ES-I3 (cell line): ENCODE measurements around the gene CHRM4.
"Not testable (repeated sequence)": the region's sequence is repeated elsewhere in the genome, so short reads cannot be mapped to it uniquely, and the experiment has no call there.

Experiments
- H3K36me3 ChIP-seq: 2 replicates; pipeline ENCODE4 v1.6.1; 2013; ENCODE audit warnings: mild to moderate bottlenecking, low read length, control low read depth, moderate library complexity; ENCODE audit not compliant: insufficient read depth
- H3K4me1 ChIP-seq: 2 replicates; pipeline ENCODE4 v1.6.1; 2013; ENCODE audit warnings: mild to moderate bottlenecking, control low read depth, low read length; ENCODE audit not compliant: insufficient read depth
- H3K9ac ChIP-seq: 2 replicates; pipeline ENCODE4 v1.6.1; 2013; ENCODE audit warnings: low read depth, mild to moderate bottlenecking, low read length, moderate library complexity
- H3K9me3 ChIP-seq: 2 replicates; pipeline ENCODE4 v1.6.1; 2013; ENCODE audit warnings: mild to moderate bottlenecking, low read length, moderate library complexity; ENCODE audit not compliant: control insufficient read depth, insufficient read depth

Gene CHRM4

DNA sequence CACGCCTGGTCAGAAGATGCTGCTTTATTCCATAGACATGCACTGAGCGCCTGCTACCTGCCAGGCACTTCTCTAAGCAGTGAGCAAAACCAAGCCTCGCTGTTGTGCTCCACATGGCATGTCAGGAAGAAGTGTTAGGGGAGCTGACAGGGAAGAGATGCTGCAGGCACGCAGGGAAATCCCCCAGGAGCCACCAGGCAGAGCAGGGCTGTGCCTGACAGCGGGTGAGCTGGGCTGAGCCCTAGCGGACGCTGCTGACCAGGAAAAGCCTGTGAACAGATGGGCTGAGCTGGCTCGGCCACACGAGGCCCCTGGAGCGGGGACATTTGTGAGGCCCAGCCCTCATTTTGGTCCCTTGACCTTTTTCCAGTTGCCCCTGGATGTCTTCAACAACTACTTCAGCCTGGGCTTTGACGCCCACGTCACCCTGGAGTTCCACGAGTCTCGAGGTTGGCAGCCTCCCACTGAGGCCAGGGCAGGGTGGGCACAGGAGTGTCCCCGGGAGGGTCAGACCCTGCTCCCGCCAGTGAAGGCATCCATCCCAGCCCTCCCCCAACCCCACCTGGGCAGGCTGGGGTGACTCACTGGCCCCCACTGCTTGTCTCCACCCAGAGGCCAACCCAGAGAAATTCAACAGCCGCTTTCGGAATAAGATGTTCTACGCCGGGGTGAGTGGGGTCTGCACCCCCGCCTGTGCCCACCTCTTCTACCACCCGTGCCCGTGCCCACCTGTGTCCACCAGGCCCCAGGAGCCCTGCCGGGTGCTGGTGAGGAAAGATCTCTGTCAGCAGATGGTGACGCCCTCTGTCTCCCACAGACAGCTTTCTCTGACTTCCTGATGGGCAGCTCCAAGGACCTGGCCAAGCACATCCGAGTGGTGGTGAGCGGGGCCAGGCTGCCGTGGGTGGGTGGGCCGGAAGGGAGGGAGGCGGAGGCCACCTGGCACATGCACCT lies 17.5 kb downstream of the CHRM4 start:
- Histone ChIP-seq H3K36me3 (peaks cover 7% of the 10 kb centered on the region), H3K9me3 (no peaks in the 10 kb centered on the region), H3K4me1 (peaks cover 9% of the 10 kb centered on the region; the same call in 1 of the 2 replicates), H3K9ac (no peak overlapping the region)

DNA sequence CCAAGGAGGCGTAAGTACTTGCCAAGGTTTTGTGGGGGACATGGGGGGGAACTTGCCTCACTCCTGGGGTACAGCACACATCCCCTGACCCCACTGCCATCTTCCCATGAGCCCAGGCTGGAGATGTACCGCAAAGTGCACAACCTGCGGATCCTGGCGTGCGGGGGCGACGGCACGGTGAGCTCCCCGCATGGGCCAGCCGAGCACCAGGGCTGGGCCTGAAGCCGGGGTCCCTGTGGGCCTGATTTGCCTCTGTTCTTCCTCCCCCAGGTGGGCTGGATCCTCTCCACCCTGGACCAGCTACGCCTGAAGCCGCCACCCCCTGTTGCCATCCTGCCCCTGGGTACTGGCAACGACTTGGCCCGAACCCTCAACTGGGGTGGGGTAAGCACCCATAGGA lies 19.1 kb downstream of the CHRM4 start:
- H3K36me3 ChIP-seq, H3K9me3 ChIP-seq: not testable (repeated sequence)

DNA sequence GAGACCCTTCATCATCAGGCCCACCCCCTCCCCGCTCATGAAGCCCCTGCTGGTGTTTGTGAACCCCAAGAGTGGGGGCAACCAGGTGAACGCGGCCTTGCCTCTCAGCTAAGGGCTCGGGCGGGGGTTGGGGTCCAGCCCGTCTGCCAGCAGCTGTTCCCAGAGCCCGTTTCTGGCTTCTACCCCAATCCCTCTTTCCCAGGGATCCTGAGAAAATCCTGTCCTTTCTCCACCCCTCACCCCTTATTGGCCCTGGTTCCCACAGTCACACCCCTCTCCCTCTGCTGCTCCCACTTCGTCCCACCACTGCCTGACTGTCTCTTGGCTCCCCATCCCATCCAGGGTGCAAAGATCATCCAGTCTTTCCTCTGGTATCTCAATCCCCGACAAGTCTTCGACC lies 19.5 kb downstream of the CHRM4 start:
- no peak overlapping the region for H3K9ac ChIP-seq
- no peaks in the 10 kb centered on the region for H3K9me3 ChIP-seq
- peaks cover 3% of the 10 kb centered on the region; the same call in 1 of the 2 replicates for H3K36me3 ChIP-seq
- H3K4me1 ChIP-seq = peaks cover 8% of the 10 kb centered on the region; the same call in 1 of the 2 replicates

More for the DNA sequence above, 19.1 kb downstream of the CHRM4 start:
- not testable (repeated sequence) for H3K4me1 ChIP-seq, H3K9ac ChIP-seq

DNA sequence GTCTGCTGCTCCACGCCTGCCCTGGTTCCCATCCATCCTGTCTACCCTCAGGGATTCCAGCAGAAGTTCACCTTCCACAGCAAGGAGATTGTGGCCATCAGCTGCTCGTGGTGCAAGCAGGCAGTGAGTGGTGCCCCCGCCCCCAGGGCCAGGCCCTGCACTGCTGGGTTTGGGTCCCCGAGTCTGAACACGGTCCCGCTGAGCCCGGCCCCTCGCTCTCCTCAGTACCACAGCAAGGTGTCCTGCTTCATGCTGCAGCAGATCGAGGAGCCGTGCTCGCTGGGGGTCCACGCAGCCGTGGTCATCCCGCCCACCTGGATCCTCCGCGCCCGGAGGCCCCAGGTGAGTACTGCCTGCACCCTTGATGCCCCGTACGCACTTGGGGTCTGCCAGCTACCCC lies 20.3 kb downstream of the CHRM4 start:
- H3K9ac ChIP-seq = not testable (repeated sequence)

DNA sequence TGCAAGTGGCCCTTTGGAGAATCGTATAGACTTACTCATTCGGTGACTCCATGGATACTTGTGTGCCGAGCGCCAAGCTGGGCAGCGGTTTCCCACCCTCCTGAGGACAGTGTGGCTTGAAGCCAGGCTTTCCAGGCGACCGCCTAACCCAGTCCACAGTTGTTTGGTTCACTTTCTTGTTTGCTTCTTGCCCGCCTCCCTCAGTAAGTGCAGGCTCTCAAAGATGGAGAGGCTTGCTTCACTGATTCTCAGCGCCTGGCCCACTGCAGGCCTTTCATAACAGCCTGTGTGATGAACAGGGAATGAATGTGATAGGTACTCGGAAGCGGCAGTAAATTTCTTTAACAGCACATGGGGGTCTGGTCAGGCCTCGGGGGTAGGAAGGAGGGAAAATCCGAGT lies 21.3 kb downstream of the CHRM4 start:
- peaks cover 8% of the 10 kb centered on the region; the same call in 1 of the 2 replicates for H3K4me1 ChIP-seq
- no peak overlapping the region for H3K9ac ChIP-seq
- peaks cover 3% of the 10 kb centered on the region; the same call in 1 of the 2 replicates for H3K36me3 ChIP-seq
- H3K9me3 ChIP-seq = no peaks in the 10 kb centered on the region

More for the DNA sequence above, 20.3 kb downstream of the CHRM4 start:
- H3K4me1 ChIP-seq, H3K9me3 ChIP-seq, H3K36me3 ChIP-seq: not testable (repeated sequence)

DNA sequence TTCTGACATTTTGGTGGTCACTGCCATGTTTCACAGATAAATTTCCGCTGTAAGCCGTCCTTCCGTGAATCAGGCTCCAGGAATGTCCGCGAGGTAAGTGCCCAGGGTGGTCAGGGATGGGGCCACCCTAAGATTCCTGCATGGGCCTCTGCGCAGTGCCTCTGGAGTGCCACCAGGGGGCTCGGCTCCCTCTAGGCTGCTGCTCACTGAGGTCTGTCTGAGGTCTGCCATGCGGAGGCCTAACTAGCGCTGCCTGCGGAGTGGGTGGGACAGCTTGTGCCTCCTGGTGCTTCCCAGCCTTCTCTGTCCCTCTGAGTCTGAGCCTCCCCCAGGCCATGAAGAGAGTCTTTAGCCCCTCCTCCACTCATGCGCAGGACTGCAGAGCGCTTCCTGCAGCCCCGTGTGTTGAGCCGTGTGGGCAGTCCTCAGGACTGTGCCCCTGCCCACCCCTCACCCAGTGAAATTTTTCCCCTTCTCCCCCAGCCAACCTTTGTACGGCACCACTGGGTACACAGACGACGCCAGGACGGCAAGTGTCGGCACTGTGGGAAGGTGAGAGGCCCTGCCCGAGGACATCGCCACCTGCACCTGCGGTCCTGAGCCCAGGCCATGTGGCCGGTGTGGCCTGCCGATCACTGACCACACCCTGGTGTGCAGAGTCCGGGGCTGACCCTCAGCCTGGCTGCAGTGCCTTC lies 22.0 kb downstream of the CHRM4 start:
- H3K9me3 ChIP-seq = no peaks in the 10 kb centered on the region
- no peaks in the 10 kb centered on the region; the same call in 1 of the 2 replicates for H3K36me3 ChIP-seq
- H3K9ac ChIP-seq = no peak overlapping the region
- peaks cover 8% of the 10 kb centered on the region; the same call in 1 of the 2 replicates for H3K4me1 ChIP-seq

DNA sequence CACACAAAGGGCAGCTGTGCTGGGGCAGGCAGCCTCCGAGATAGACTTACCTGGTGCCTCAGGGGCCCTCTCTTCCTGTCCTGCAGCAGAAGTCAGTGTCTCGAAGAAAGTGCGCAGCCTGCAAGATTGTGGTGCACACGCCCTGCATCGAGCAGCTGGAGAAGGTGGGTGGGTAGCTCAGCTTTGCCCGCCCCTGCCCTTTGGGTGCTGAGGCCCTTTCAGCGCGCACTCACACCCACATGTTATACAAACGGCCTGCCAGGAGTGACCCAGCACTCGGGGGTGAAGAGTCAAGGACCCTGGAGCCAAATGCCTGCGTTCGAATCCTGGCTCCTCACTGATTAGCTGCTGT lies 23.7 kb downstream of the CHRM4 start:
- no peaks in the 10 kb centered on the region for H3K9me3 ChIP-seq
- no peak overlapping the region for H3K9ac ChIP-seq
- H3K36me3 ChIP-seq = no peaks in the 10 kb centered on the region; the same call in 1 of the 2 replicates
- H3K4me1 ChIP-seq = peaks cover 11% of the 10 kb centered on the region; the same call in 1 of the 2 replicates

DNA sequence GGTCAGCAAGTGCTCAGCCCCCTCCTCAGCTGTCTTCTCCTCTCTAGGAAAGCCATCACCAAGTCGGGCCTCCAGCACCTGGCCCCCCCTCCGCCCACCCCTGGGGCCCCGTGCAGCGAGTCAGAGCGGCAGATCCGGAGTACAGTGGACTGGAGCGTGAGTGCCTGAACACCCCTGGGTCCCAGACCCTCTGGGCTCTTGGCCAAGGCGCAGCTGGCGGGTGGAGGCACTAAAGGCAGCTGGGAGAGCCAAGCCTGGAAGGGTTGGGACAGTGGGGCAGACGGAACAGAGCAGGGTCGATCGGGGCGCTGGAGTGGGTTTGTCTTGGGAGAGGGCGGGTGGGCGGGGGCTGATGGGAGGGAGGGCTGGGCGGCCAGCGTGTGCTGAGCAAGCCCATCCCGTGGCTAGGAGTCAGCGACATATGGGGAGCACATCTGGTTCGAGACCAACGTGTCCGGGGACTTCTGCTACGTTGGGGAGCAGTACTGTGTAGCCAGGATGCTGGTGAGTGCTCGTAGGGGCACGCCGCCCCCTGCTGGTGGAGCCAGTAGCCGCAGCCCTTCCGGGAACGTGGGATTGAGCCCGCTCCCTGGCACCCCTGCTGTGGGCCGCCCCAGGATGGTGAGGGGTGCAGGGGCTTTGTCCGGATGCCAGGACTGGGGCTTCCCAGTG lies 24.2 kb downstream of the CHRM4 start:
- Histone ChIP-seq H3K4me1 (peaks cover 16% of the 10 kb centered on the region; the same call in 1 of the 2 replicates), H3K9ac (no peak overlapping the region), H3K9me3 (no peaks in the 10 kb centered on the region), H3K36me3 (no peaks in the 10 kb centered on the region; the same call in 1 of the 2 replicates)

DNA sequence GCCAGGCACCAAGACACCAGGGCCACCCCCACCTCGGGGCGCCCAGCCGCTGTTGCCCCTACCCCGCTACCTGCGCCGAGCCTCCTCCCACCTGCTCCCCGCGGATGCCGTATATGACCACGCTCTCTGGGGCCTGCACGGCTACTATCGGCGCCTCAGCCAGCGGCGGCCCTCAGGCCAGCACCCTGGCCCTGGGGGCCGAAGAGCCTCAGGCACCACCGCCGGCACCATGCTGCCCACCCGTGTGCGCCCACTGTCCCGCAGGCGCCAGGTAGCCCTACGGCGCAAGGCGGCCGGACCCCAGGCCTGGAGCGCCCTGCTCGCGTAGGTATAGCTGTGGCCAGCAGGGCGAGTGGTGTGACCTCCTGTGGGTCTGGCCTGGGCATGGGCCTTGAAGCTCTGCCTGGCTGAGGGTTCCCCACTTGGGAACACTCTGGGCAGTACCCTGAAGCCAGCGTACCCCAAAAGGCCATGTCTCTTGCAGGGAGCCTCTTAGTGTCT lies 24.9 kb downstream of the CHRM4 start:
- no peak overlapping the region for H3K9ac ChIP-seq
- no peaks in the 10 kb centered on the region; the same call in 1 of the 2 replicates for H3K36me3 ChIP-seq
- no peaks in the 10 kb centered on the region for H3K9me3 ChIP-seq
- peaks cover 22% of the 10 kb centered on the region; the same call in 1 of the 2 replicates for H3K4me1 ChIP-seq

DNA sequence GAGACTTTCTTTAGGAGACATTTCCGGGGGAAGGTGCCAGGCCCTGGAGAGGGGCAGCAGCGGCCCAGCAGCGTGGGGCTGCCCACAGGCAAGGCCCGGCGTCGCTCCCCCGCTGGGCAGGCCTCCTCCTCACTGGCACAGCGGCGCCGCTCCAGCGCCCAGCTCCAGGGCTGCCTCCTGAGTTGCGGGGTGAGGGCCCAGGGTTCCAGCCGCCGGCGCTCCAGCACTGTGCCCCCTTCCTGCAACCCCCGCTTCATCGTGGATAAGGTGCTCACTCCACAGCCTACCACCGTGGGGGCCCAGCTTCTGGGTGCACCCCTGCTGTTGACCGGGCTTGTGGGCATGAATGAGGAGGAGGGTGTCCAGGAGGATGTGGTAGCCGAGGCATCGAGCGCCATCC lies 25.3 kb downstream of the CHRM4 start:
- no peak overlapping the region for H3K9ac ChIP-seq
- peaks cover 26% of the 10 kb centered on the region; the same call in 1 of the 2 replicates for H3K4me1 ChIP-seq
- no peaks in the 10 kb centered on the region; the same call in 1 of the 2 replicates for H3K36me3 ChIP-seq
- no peaks in the 10 kb centered on the region for H3K9me3 ChIP-seq

DNA sequence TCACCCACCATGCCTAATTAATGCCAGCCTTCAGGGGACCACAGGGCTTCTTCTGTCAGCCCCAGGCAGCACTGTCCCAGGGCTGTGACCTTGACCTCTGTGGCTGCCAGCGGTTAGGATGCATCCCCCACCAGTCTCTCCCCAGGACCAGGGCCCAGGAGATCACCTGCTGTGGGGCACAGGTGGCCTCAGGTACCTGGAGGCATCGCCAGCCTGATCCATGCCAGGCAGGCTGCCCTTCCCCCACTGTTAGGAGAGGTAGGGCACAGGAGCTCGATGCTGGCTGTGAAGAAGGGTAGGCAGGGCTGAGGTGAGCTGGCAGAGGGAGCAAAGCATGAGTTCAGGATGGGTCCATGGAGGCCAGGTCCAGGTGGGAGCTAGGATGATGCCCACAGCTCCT lies 26.8 kb downstream of the CHRM4 start:
- no peak overlapping the region for H3K9ac ChIP-seq
- no peaks in the 10 kb centered on the region for H3K9me3 ChIP-seq
- H3K4me1 ChIP-seq = peaks cover 28% of the 10 kb centered on the region; the same call in 1 of the 2 replicates
- H3K36me3 ChIP-seq = no peaks in the 10 kb centered on the region; the same call in 1 of the 2 replicates

DNA sequence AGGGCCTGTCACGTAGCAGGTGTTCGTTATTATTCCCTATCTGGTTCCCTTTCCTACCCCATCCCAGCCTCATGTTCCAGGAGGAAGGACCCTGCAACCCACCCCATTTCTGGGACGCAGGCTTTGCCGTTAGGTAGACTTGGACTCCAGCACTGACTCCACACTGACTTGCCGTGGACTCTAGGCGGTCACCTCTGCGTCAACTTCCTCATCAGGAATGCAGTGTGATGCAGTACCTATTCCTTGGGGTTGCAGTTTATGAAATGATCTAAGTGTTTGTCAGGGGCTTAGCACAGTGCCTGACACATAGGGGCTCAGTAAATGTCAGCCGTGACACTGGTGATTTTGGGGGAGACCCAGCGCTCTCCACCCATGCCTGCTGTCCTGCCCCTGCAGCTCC lies 27.5 kb downstream of the CHRM4 start:
- Histone ChIP-seq H3K4me1 (peaks cover 22% of the 10 kb centered on the region; the same call in 1 of the 2 replicates), H3K9ac (no peak overlapping the region), H3K9me3 (no peaks in the 10 kb centered on the region), H3K36me3 (no peaks in the 10 kb centered on the region; the same call in 1 of the 2 replicates)

DNA sequence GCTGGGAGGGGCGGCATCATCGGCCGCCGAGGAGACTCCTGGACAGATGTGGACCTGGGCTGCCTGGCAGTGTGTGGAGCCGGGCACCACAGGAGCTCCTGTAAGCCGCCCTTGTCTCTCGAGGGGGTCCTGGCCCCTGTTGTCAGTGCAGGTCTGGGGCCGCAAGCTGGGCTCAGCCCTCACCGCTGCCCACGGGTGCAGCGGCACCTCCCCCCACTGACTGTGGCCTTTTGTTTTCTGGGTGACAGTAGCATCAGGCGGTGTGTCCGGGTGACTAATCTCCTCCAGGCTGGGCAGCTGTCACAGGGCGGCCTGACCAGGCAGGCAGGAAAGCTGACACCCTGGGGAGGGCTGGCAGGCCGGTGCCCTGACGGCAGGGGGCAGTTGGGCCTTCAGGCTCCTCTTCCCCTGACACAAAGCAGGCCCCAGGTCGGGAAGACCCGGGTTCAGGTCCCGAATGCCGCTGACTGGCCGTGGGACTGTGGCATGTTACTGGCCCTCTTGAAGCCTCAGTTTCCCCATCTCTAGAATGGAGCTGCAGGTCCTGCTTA lies 28.0 kb downstream of the CHRM4 start:
- H3K4me1 ChIP-seq = peaks cover 22% of the 10 kb centered on the region; the same call in 1 of the 2 replicates
- no peaks in the 10 kb centered on the region; the same call in 1 of the 2 replicates for H3K36me3 ChIP-seq
- H3K9ac ChIP-seq = no peak overlapping the region

More for the DNA sequence above, 28.0 kb downstream of the CHRM4 start:
- H3K9me3 ChIP-seq = no peaks in the 10 kb centered on the region
